Aorta (tissue), 5 donors: ENCODE data around the gene VHLL. TPM values are rescaled to one million over a fixed set of nuclear protein-coding genes. Genes with fewer than 3 reads are reported as not detected.

Source experiments
- ATAC-seq: fragments of 200-7000 bp; cut with Tn5 transposase; one replicate; pipeline ENCODE4 v1.9.1; 2022; ENCODE audit warnings: moderate library complexity; ENCODE audit not compliant: low FRiP score
- DNase-seq, 2 donors: peaks; one replicate each; pipeline ENCODE4 v3.0.0-alpha.2; 2020
- H3K27ac ChIP-seq, 2 donors: one replicate each; pipeline ENCODE4 v1.5.1; 2013; ENCODE audit warnings: low read length in 2 of 2, mild to moderate bottlenecking in 2 of 2, moderate library complexity in 2 of 2, control low read depth in 1 of 2, inconsistent platforms in 1 of 2, low read depth in 1 of 2
- H3K27me3 ChIP-seq, 2 donors: one replicate each; pipeline ENCODE4 v1.6.1; 2013; ENCODE audit warnings: control low read depth in 1 of 2, low read length in 1 of 2, mild to moderate bottlenecking in 1 of 2, moderate library complexity in 1 of 2; ENCODE audit not compliant: insufficient read depth in 2 of 2, control insufficient read depth in 1 of 2
- H3K36me3 ChIP-seq, 2 donors: one replicate each; pipeline ENCODE4 v1.6.1; 2013; ENCODE audit warnings: control low read depth in 1 of 2, low read length in 1 of 2, mild to moderate bottlenecking in 1 of 2; ENCODE audit not compliant: insufficient read depth in 2 of 2, control insufficient read depth in 1 of 2
- H3K4me1 ChIP-seq, 2 donors: one replicate each; pipeline ENCODE4 v1.6.1; 2013; ENCODE audit warnings: low read length in 2 of 2, control low read depth in 1 of 2, mild to moderate bottlenecking in 1 of 2, moderate library complexity in 1 of 2; ENCODE audit not compliant: insufficient read depth in 2 of 2, control insufficient read depth in 1 of 2
- H3K4me3 ChIP-seq, 2 donors: one replicate each; pipeline ENCODE4 v1.5.1; 2013; ENCODE audit warnings: low read length in 2 of 2, control low read depth in 1 of 2, mild to moderate bottlenecking in 1 of 2
- H3K9me3 ChIP-seq: one replicate; pipeline ENCODE4 v1.6.1; 2013; ENCODE audit warnings: mild to moderate bottlenecking, low read length; ENCODE audit not compliant: control insufficient read depth
- WGBS, 2 donors: extraction: QIAGEN DNeasy Blood & Tissue Kit; methylation state at CpG; one replicate each; pipeline ENCODE4 v1.1.7; 2013; 5-methylcytosine and 5-hydroxymethylcytosine counted together
- intact Hi-C, 2 donors: fragments of 100-400 bp; cut with DNase I; formaldehyde crosslinking; loops; one replicate each; pipeline versions ENCODE4 v1.14.2 to v1.15.0; 2022
- polyA plus RNA-seq, 2 donors: library from polyadenylated mRNA; stranded (reverse); fragments of 200-250 nt; gene quantifications; one replicate each; pipeline ENCODE4 v1.2.3, GENCODE V29; 2013
- total RNA-seq, 2 donors: library from RNA; stranded (reverse); fragmentation: NEBNext Ultra II Directional; extraction: Animal tissue kit (Norgen Biotek cat#: 25700); gene quantifications; one replicate each; pipeline ENCODE4 v1.2.1, GENCODE V29; 2021
- donor health status: healthy with polysubstance abuse.
- donor health status: Bipolar disorder and iron deficiency.
- donor health status: DM: no; HTN: no; CAD: no.
- donor health status: DM: no; HTN: no; CAD: no.
- donor health status: DM: yes; HTN: yes; CAD: no.

Gene VHLL
- total and polyA plus RNA-seq, 4 donors = not detected

DNA sequence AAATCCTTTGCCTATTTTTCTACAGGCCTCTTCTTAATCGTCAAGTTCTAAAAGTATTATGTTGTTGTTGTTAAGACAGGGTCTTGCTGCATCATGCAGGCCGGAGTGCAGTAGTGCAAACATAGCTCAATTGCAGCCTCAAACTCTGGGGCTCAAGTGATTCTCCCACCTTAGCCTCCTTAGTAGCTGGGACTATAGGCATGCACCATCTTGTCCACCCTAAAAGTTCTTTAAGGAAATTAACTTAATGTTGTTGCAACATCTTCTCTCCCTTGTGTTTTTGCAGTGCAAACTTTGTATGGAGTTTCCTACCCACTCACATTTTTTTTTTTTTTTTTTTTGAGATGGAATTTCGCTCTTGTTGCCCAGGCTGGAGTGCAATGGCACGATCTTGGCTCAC, 4.1 kb upstream of the VHLL start:
- Histone ChIP-seq H3K4me1 (no peaks in the 10 kb centered on the region), H3K4me3 (no peak overlapping the region), H3K36me3 (no peaks in the 10 kb centered on the region), H3K27ac (no peak overlapping the region), H3K9me3 (no peaks in the 10 kb centered on the region), H3K27me3 (no peaks in the 10 kb centered on the region)
- DNase-seq (no peak), ATAC-seq (no peak)
- intact Hi-C loops = no loop called here
- 92 to 94% methylated on average over 2 to 4 of the region's 4 CpGs for WGBS, 2 donors

GRCh38 chr1:156295391-156295947, 3.6 kb downstream of the VHLL start, which contains the start of gene GLMP:
Gene GLMP (minus strand): TSS chr1:156295679. CDS start chr1:156295645, 34 bp downstream.
- 0 to 1% methylated on average over 17 of the region's 17 CpGs for WGBS, 2 donors
- intact Hi-C loops = no loop called here
- ATAC-seq (peak; percentile 4), DNase-seq (peak; percentile 85 to 89)
- no peaks in the 10 kb centered on the region for H3K4me1 ChIP-seq
- H3K4me3 ChIP-seq = peak within 1 kb of the TSS; percentile 50 to 76
- no peaks in the 10 kb centered on the region for H3K9me3 ChIP-seq
- no peaks in the 10 kb centered on the region for H3K36me3 ChIP-seq
- peak within 1 kb of the TSS in 1 of 2 donors; percentile 42 for H3K27ac ChIP-seq
- H3K27me3 ChIP-seq = no peaks in the 10 kb centered on the region

DNA sequence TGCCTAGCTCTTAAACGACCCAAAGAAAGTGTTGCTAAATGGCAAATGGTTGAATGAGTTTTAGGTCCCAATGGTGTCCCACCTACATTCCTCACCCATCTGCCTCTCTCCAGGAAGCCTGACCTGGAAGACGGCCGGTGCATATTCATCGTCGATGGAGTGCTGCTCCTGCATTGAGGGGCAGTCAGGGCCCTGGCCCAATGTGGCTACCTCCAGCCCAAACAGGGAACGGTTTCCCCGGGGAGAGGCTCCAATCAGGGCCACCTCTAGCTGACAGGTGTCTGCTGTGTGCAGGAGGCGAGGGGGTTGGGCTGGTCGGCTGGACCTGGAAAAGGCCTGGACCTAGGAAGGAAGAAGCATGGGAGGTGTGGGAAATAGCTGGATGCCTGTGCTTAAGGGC, 5.2 kb downstream of the VHLL start:
- 87 to 91% methylated on average over 9 of the region's 9 CpGs for WGBS, 2 donors
- Histone ChIP-seq H3K27ac (no peak overlapping the region), H3K9me3 (no peaks in the 10 kb centered on the region), H3K4me1 (no peaks in the 10 kb centered on the region), H3K36me3 (no peaks in the 10 kb centered on the region), H3K4me3 (no peak overlapping the region), H3K27me3 (no peaks in the 10 kb centered on the region)
- ATAC-seq = no peak
- DNase-seq = no peak
- intact Hi-C loops = no loop called here

- H3K4me3 ChIP-seq = no peak overlapping the region
- intact Hi-C loops = no loop called here
- no peaks in the 10 kb centered on the region for H3K9me3 ChIP-seq
- no peaks in the 10 kb centered on the region for H3K4me1 ChIP-seq
- peak in 1 of 2 donors; percentile 53 for DNase-seq
- ATAC-seq = no peak
- H3K27me3 ChIP-seq = no peaks in the 10 kb centered on the region
- H3K36me3 ChIP-seq = no peaks in the 10 kb centered on the region
- WGBS, 2 donors = 89 to 91% methylated on average over 8 of the region's 8 CpGs
- H3K27ac ChIP-seq = no peak overlapping the region
Measured at GRCh38 chr1:156293098-156293434, 6.0 kb downstream of the VHLL start.

- H3K27ac ChIP-seq = peak overlapping the region; percentile 33 to 77
- peak overlapping the region; percentile 33 to 70 for H3K4me3 ChIP-seq
- H3K36me3 ChIP-seq = no peaks in the 10 kb centered on the region
- H3K9me3 ChIP-seq = no peaks in the 10 kb centered on the region
- ATAC-seq (peak; percentile 95), DNase-seq (peak; percentile 95 to 98)
- intact Hi-C loops = no loop called here
- no peaks in the 10 kb centered on the region for H3K4me1 ChIP-seq
- H3K27me3 ChIP-seq = no peaks in the 10 kb centered on the region
- WGBS, 2 donors = 3% methylated on average over 37 of the region's 37 CpGs
Measured at GRCh38 chr1:156291226-156292061, 7.7 kb downstream of the VHLL start.

- Histone ChIP-seq H3K27ac (no peak overlapping the region), H3K9me3 (no peaks in the 10 kb centered on the region), H3K27me3 (no peaks in the 10 kb centered on the region), H3K4me3 (no peak overlapping the region), H3K36me3 (no peaks in the 10 kb centered on the region), H3K4me1 (no peaks in the 10 kb centered on the region)
- no peak for ATAC-seq
- intact Hi-C loops = no loop called here
- no peak for DNase-seq
Measured at GRCh38 chr1:156289857-156290256, 9.2 kb downstream of the VHLL start.

DNA sequence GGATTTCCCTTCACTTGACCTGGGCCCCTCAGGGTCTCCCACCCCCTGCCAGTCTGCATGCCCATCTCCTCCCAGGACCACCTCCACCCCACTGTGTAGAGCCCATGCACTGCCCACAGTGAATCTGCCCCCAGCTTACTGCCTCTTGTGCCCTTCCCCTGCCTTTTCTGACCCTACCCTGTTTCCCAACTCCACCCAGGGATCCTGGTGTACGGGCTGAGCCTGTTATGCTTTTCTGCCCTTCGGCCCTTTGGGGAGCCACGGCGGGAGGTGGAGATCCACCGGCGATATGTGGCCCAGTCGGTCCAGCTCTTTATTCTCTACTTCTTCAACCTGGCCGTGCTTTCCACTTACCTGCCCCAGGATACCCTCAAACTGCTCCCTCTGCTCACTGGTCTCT, 13.0 kb downstream of the VHLL start:
- Histone ChIP-seq H3K27ac (no peak overlapping the region), H3K4me1 (peaks cover 0 to 8% of the 10 kb centered on the region in 2 donors), H3K4me3 (no peak overlapping the region), H3K36me3 (no peaks in the 10 kb centered on the region), H3K27me3 (no peaks in the 10 kb centered on the region), H3K9me3 (no peaks in the 10 kb centered on the region)
- 92 to 95% methylated on average over 8 of the region's 8 CpGs for whole genome bisulfite sequencing, 2 donors
- DNase-seq (peak; percentile 18 to 36), ATAC-seq (no peak)
- intact Hi-C loops = no loop called here

DNA sequence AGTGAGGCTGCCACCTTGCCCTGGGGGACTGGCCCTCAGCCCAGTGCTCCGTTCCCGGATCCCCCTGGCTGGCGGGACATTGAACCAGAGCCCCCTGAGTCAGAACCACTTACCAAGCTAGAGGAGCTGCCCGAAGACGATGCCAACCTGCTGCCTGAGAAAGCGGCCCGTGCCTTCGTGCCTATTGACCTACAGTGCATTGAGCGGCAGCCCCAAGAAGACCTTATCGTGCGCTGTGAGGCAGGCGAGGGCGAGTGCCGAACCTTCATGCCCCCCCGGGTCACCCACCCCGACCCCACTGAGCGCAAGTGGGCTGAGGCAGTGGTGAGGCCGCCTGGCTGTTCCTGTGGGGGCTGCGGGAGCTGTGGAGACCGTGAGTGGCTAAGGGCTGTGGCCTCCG, 13.7 kb downstream of the VHLL start:
- no peaks in the 10 kb centered on the region for H3K9me3 ChIP-seq
- no peak for DNase-seq
- no peak overlapping the region for H3K27ac ChIP-seq
- ATAC-seq = no peak
- no peaks in the 10 kb centered on the region for H3K27me3 ChIP-seq
- no peaks in the 10 kb centered on the region for H3K36me3 ChIP-seq
- H3K4me3 ChIP-seq = no peak overlapping the region
- peaks cover 0 to 8% of the 10 kb centered on the region in 2 donors for H3K4me1 ChIP-seq
- intact Hi-C loops = no loop called here
- 87 to 93% methylated on average over 21 of the region's 21 CpGs for WGBS, 2 donors

DNA sequence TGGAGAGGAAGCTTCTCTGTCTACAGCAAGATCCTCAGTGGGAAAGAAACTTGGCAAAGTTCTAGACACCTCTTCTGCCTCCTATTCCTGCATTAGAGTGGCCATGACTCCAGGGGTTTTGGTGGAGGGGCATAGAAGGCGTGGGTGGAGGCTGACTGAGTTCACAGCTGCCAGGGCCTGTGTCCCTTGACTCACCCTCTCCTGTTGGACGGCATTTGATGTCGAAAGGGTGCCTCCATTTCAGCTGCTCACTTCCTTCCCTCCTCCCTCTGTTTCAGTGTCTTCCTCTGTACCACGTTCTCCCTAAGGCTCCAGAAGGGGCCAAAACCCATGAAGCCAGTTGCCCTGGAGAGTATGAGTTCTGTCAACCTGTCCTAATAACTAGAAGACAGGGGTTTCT, 14.3 kb downstream of the VHLL start:
- H3K4me3 ChIP-seq = no peak overlapping the region

More for the DNA sequence above, 14.3 kb downstream of the VHLL start:
- WGBS, 2 donors = 71 to 80% methylated on average over 4 of the region's 4 CpGs
- no peaks in the 10 kb centered on the region for H3K27me3 ChIP-seq
- no peak for ATAC-seq
- H3K4me1 ChIP-seq = peaks cover 0 to 8% of the 10 kb centered on the region in 2 donors
- no peaks in the 10 kb centered on the region for H3K36me3 ChIP-seq
- no peaks in the 10 kb centered on the region for H3K9me3 ChIP-seq
- no peak for DNase-seq
- no peak overlapping the region for H3K27ac ChIP-seq
- intact Hi-C loops = no loop called here
